Measurements from ENCODE around the gene THTPA. TPM values are rescaled to one million over a fixed set of nuclear protein-coding genes. Genes with fewer than 3 reads are reported as not detected.

THTPA gene
- total RNA-seq, 1 donor from 2014 or later: 6.9 TPM

GRCh38 chr14:23514644-23514957 is 41.5 kb upstream of the THTPA start:
- TF ChIP-seq CTCF (IDR thresholded peaks at IDR 0.05; ENCODE audit: unreplicated experiment): no peak
- Mint-ChIP-seq H3K4me1 (ENCODE audit: unreplicated experiment) (no peaks in the 10 kb centered on the region), H3K4me3 (ENCODE audit: unreplicated experiment) (no peak overlapping the region), H3K36me3 (ENCODE audit: low read depth, unreplicated experiment) (peaks cover 10% of the 10 kb centered on the region), H3K27ac (ENCODE audit: unreplicated experiment) (no peak overlapping the region), H3K9me3 (ENCODE audit: unreplicated experiment) (no peaks in the 10 kb centered on the region), H3K27me3 (ENCODE audit: unreplicated experiment) (peaks cover 7% of the 10 kb centered on the region)
- DNase-seq (ENCODE audit: low spot score): no peak

DNA sequence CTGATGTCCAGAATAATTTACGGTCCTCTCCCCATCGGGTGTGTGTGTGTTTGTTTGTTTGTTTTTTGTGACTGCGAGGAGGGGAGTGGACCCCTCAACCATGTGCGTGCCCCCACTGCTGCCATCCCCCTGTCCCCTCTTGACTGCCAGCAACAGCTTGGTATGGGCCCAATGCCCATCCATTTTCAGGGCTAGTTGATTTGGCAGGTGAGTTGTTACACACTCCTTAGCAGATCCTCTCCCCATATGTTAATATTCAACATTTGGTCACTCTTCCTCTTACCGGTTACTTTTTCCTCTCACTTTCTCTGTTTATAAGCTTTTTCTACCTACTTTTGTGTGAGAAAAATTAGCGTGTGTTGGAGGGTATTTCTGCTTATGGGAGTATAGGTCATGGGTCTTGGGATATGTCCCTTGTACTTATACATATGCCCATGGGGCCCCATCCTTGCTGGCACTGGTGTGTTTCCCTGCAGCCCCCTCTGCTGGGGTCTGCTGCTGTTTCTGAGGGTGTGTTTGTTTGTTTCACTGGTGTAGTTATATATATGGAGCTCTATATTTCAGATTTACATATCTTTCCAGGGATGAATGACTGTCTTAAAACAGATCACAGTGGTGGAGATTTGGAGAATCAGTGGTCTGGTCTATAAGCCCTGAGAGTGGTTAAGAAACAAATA is 38.3 kb upstream of the THTPA start:
- no peak for DNase-seq (ENCODE audit: low spot score)
- Mint-ChIP-seq H3K27me3 (ENCODE audit: unreplicated experiment) (peaks cover 12% of the 10 kb centered on the region), H3K36me3 (ENCODE audit: low read depth, unreplicated experiment) (peaks cover 20% of the 10 kb centered on the region), H3K27ac (ENCODE audit: unreplicated experiment) (no peak overlapping the region), H3K4me1 (ENCODE audit: unreplicated experiment) (peaks cover under 1% of the 10 kb centered on the region), H3K4me3 (ENCODE audit: unreplicated experiment) (no peak overlapping the region), H3K9me3 (ENCODE audit: unreplicated experiment) (no peaks in the 10 kb centered on the region)
- no peak for TF ChIP-seq CTCF (IDR thresholded peaks at IDR 0.05; ENCODE audit: unreplicated experiment)

DNA sequence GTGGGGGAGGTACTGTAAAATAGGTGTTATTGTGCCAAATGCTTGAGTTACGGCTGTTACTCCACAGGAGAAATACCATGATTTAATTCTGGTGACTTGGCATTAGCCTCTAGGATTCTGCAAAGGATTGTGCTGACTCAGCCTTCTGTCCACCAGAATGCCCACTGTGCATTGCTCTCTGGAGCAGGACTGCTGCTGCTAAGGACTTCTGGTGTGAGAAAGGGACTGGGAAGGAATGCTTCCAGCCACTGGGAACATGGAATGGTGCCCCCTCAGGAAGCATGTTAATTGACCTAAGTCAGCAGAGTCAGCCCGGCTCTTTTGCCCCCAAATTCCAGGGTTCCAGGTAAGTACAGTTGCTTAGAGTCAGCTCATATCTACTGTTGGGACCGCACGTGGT is 37.4 kb upstream of the THTPA start:
- Mint-ChIP-seq H3K27ac (ENCODE audit: unreplicated experiment) (no peak overlapping the region), H3K27me3 (ENCODE audit: unreplicated experiment) (peaks cover 10% of the 10 kb centered on the region), H3K4me3 (ENCODE audit: unreplicated experiment) (no peak overlapping the region), H3K36me3 (ENCODE audit: low read depth, unreplicated experiment) (peaks cover 18% of the 10 kb centered on the region), H3K4me1 (ENCODE audit: unreplicated experiment) (peaks cover 3% of the 10 kb centered on the region), H3K9me3 (ENCODE audit: unreplicated experiment) (no peaks in the 10 kb centered on the region)
- TF ChIP-seq CTCF (IDR thresholded peaks at IDR 0.05; ENCODE audit: unreplicated experiment): no peak
- no peak for DNase-seq (ENCODE audit: low spot score)

DNA sequence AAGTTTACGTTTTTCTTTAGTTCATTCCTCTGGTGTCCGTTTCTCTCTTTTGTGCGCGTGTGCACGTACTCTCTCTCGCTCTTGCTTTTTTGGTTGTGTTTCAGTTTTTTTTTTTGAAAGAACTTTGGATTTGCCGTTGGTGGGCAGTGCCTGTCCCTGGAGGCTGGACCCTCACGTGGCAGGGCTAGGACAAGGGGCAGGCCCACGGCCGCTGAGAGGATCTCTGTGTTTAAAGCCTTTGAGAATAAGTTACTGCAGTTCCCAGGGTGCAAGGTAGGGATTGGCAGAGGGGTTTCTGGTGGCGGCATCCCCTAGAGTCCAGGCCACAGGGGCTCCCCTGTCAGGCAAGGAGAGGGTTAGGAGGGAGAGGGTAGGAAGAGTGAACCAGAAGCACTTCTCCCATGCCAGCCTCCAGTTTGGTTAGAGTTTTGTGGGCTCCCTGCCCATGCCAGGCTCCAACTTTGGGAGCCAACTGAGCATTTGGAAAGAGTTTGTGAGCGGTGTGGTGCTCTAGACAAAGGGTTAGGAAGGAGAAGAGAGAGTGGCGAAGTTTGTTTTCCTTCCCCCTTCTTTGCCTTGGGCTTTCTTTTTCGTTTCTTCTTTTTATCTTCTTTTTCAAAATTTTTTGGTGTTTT is 35.1 kb upstream of the THTPA start:
- Mint-ChIP-seq H3K4me1 (ENCODE audit: unreplicated experiment) (peaks cover 6% of the 10 kb centered on the region), H3K27ac (ENCODE audit: unreplicated experiment) (no peak overlapping the region), H3K36me3 (ENCODE audit: low read depth, unreplicated experiment) (peaks cover 19% of the 10 kb centered on the region), H3K9me3 (ENCODE audit: unreplicated experiment) (no peaks in the 10 kb centered on the region), H3K4me3 (ENCODE audit: unreplicated experiment) (no peak overlapping the region), H3K27me3 (ENCODE audit: unreplicated experiment) (peaks cover 6% of the 10 kb centered on the region)
- no peak for TF ChIP-seq CTCF (IDR thresholded peaks at IDR 0.05; ENCODE audit: unreplicated experiment)
- DNase-seq (ENCODE audit: low spot score): no peak
